ENCODE data around the gene ALKAL2.

Gene ALKAL2

GRCh38 chr2:287471-287885, 413 bp downstream of the ALKAL2 start:
- H3K27ac ChIP-seq (ENCODE audit: poor library complexity, severe bottlenecking), result no peak overlapping the region
- DNase-seq (ENCODE audit: low spot score), result no peak
- no peak for ATAC-seq (ENCODE audit: low read depth)
- TF ChIP-seq CTCF (IDR thresholded peaks at IDR 0.05; ENCODE audit: poor library complexity, severe bottlenecking), result no peak
- no peak overlapping the region for H3K4me3 ChIP-seq (ENCODE audit: severe bottlenecking)
- no peaks in the 10 kb centered on the region for H3K9me3 ChIP-seq (ENCODE audit: severe bottlenecking)
- peaks cover 6% of the 10 kb centered on the region for H3K4me1 ChIP-seq (ENCODE audit: insufficient read depth, poor library complexity, severe bottlenecking)
- H3K36me3 ChIP-seq (ENCODE audit: low read depth), result no peaks in the 10 kb centered on the region
- peaks cover 29% of the 10 kb centered on the region for H3K27me3 ChIP-seq (ENCODE audit: insufficient read depth, poor library complexity, severe bottlenecking)

GRCh38 chr2:286774-287392, 1.0 kb downstream of the ALKAL2 start:
- H3K4me3 ChIP-seq (ENCODE audit: severe bottlenecking), result no peak overlapping the region
- H3K27me3 ChIP-seq (ENCODE audit: insufficient read depth, poor library complexity, severe bottlenecking), result peaks cover 29% of the 10 kb centered on the region

GRCh38 chr2:286035-286434, 1.9 kb downstream of the ALKAL2 start:
- no peak for ATAC-seq (ENCODE audit: low read depth)
- Histone ChIP-seq H3K27me3 (ENCODE audit: insufficient read depth, poor library complexity, severe bottlenecking) (peaks cover 29% of the 10 kb centered on the region), H3K9me3 (ENCODE audit: severe bottlenecking) (no peaks in the 10 kb centered on the region), H3K27ac (ENCODE audit: poor library complexity, severe bottlenecking) (no peak overlapping the region), H3K4me1 (ENCODE audit: insufficient read depth, poor library complexity, severe bottlenecking) (peaks cover 6% of the 10 kb centered on the region), H3K4me3 (ENCODE audit: severe bottlenecking) (no peak overlapping the region), H3K36me3 (ENCODE audit: low read depth) (no peaks in the 10 kb centered on the region)
- no peak for DNase-seq (ENCODE audit: low spot score)
- TF ChIP-seq CTCF (IDR thresholded peaks at IDR 0.05; ENCODE audit: poor library complexity, severe bottlenecking), result no peak

More at GRCh38 chr2:286774-287392, 1.0 kb downstream of the ALKAL2 start:
- Histone ChIP-seq H3K36me3 (ENCODE audit: low read depth) (no peaks in the 10 kb centered on the region), H3K4me1 (ENCODE audit: insufficient read depth, poor library complexity, severe bottlenecking) (peaks cover 6% of the 10 kb centered on the region), H3K27ac (ENCODE audit: poor library complexity, severe bottlenecking) (no peak overlapping the region), H3K9me3 (ENCODE audit: severe bottlenecking) (no peaks in the 10 kb centered on the region)
- no peak for DNase-seq (ENCODE audit: low spot score)
- TF ChIP-seq CTCF (IDR thresholded peaks at IDR 0.05; ENCODE audit: poor library complexity, severe bottlenecking), result no peak
- no peak for ATAC-seq (ENCODE audit: low read depth)

- Histone ChIP-seq H3K36me3 (ENCODE audit: low read depth) (no peaks in the 10 kb centered on the region), H3K4me1 (ENCODE audit: insufficient read depth, poor library complexity, severe bottlenecking) (peaks cover 6% of the 10 kb centered on the region), H3K27ac (ENCODE audit: poor library complexity, severe bottlenecking) (no peak overlapping the region), H3K9me3 (ENCODE audit: severe bottlenecking) (no peaks in the 10 kb centered on the region), H3K27me3 (ENCODE audit: insufficient read depth, poor library complexity, severe bottlenecking) (peaks cover 27% of the 10 kb centered on the region), H3K4me3 (ENCODE audit: severe bottlenecking) (no peak overlapping the region)
- peak; percentile 28; the same call in 2 of the 3 replicates for ATAC-seq (ENCODE audit: low read depth)
- no peak for TF ChIP-seq CTCF (IDR thresholded peaks at IDR 0.05; ENCODE audit: poor library complexity, severe bottlenecking)
- no peak for DNase-seq (ENCODE audit: low spot score)
Observed at GRCh38 chr2:285531-285930, 2.4 kb downstream of the ALKAL2 start.

- H3K27me3 ChIP-seq (ENCODE audit: insufficient read depth, poor library complexity, severe bottlenecking), result peaks cover 21% of the 10 kb centered on the region
- H3K4me1 ChIP-seq (ENCODE audit: insufficient read depth, poor library complexity, severe bottlenecking), result peaks cover 6% of the 10 kb centered on the region
- TF ChIP-seq CTCF (IDR thresholded peaks at IDR 0.05; ENCODE audit: poor library complexity, severe bottlenecking), result no peak
- DNase-seq (ENCODE audit: low spot score) (no peak), ATAC-seq (ENCODE audit: low read depth) (no peak)
- no peak overlapping the region for H3K27ac ChIP-seq (ENCODE audit: poor library complexity, severe bottlenecking)
- H3K4me3 ChIP-seq (ENCODE audit: severe bottlenecking), result no peak overlapping the region
- H3K9me3 ChIP-seq (ENCODE audit: severe bottlenecking), result no peaks in the 10 kb centered on the region
- no peaks in the 10 kb centered on the region; the same call in 1 of the 2 replicates for H3K36me3 ChIP-seq (ENCODE audit: low read depth)
Observed at GRCh38 chr2:284896-285492, 2.9 kb downstream of the ALKAL2 start.
